Endothelial cell of umbilical vein (primary cell): ENCODE data around the gene WASL. TPM values are rescaled to one million over a fixed set of nuclear protein-coding genes. Genes with fewer than 3 reads are reported as not detected.

Experiments
- BruUV-seq: library from RNA; stranded (reverse); fragments of 400-500 nt; replicated peaks from 2 replicates; lab custom pipeline; 2021; lab: Mats Ljungman, UMichigan
- CTCF ChIA-PET: fragments of 300-600, 350-600 bp; sonication (Branson Sonifier 250); formaldehyde crosslinking; loops from one replicate; lab custom pipeline; 2021; ENCODE audit warnings: antibody characterized with exemption, inconsistent platforms; lab: Charles Lee
- POLR2A ChIA-PET: fragments of 300-600, 350-600 bp; sonication (Branson Sonifier 250); formaldehyde crosslinking; loops from one replicate; lab custom pipeline; 2021; ENCODE audit warnings: antibody characterized with exemption, inconsistent platforms; lab: Charles Lee
- DNase-seq: peaks from one replicate; pipeline ENCODE4 v3.0.0-alpha.2; 2011; ENCODE audit warnings: low read depth, low spot score
- FAIRE-seq: peaks from 2 replicates; lab custom pipeline; 2011; peaks lifted over from hg19 to GRCh38; lab: Jason Lieb, UNC
- H2AFZ ChIP-seq: 2 replicates; pipeline ENCODE4 v1.6.0; 2012; ENCODE audit warnings: low read depth, low read length, control low read depth, inconsistent platforms
- H3K27ac ChIP-seq: 2 replicates; pipeline ENCODE4 v1.5.1; 2011; ENCODE audit warnings: low read depth, mild to moderate bottlenecking, control low read depth, low read length, moderate library complexity; ENCODE audit not compliant: insufficient read depth
- H3K27me3 ChIP-seq, 2 experiments: 2 replicates each; pipeline versions ENCODE4 v1.6.0 to v1.6.1; 2011; ENCODE audit warnings: low read length in 2 of 2, mixed read lengths in 1 of 2; ENCODE audit not compliant: control insufficient read depth in 2 of 2, insufficient read depth in 2 of 2
- H3K36me3 ChIP-seq, 2 experiments: 2 replicates in 1 of 2; 3 replicates in 1 of 2; pipeline ENCODE4 v1.5.1; 2011; ENCODE audit warnings: low read length in 2 of 2, mild to moderate bottlenecking in 1 of 2, moderate library complexity in 1 of 2; ENCODE audit not compliant: control insufficient read depth in 2 of 2, insufficient read depth in 2 of 2; ENCODE audit errors: extremely low read depth in 1 of 2
- H3K4me1 ChIP-seq: 3 replicates; pipeline ENCODE4 v1.5.1; 2011; ENCODE audit warnings: mild to moderate bottlenecking, low read length; ENCODE audit not compliant: control insufficient read depth, insufficient read depth; ENCODE audit errors: extremely low read depth
- H3K4me2 ChIP-seq: 2 replicates; pipeline ENCODE4 v1.6.1; 2011; ENCODE audit warnings: low read length, control low read depth, mixed read lengths; ENCODE audit not compliant: insufficient read depth
- H3K4me3 ChIP-seq, 3 experiments: fragments of 200-600 bp in 1 of 3; sonication (generic), shearing (Covaris generic) in 1 of 3; replicated peaks in 1 of 3; 2 replicates each; pipeline ENCODE4 v1.5.1; 2011 to 2016; ENCODE audit warnings: control low read depth in 3 of 3, low read length in 3 of 3, mild to moderate bottlenecking in 2 of 3, inconsistent platforms in 1 of 3, low read depth in 1 of 3, moderate library complexity in 1 of 3; ENCODE audit not compliant: insufficient read depth in 1 of 3
- H3K79me2 ChIP-seq: 2 replicates; pipeline ENCODE4 v1.6.0; 2012; ENCODE audit warnings: low read length, inconsistent platforms; ENCODE audit not compliant: control insufficient read depth, insufficient read depth
- H3K9ac ChIP-seq: replicated peaks from 2 replicates; pipeline ENCODE3; 2011; ENCODE audit warnings: low read length, control low read depth; ENCODE audit not compliant: insufficient read depth; ENCODE audit errors: extremely low read depth
- H3K9me1 ChIP-seq: replicated peaks from 3 replicates; pipeline ENCODE4 v1.6.0; 2011; ENCODE audit warnings: mild to moderate bottlenecking, low read length; ENCODE audit not compliant: control insufficient read depth, insufficient read depth; ENCODE audit errors: extremely low read depth
- H3K9me3 ChIP-seq: replicated peaks from 2 replicates; pipeline ENCODE4 v1.5.1; 2012; ENCODE audit warnings: low read length, inconsistent platforms; ENCODE audit not compliant: control insufficient read depth, insufficient read depth
- H4K20me1 ChIP-seq: replicated peaks from 2 replicates; pipeline ENCODE3; 2011; ENCODE audit warnings: mild to moderate bottlenecking, low read length; ENCODE audit not compliant: control insufficient read depth, insufficient read depth; ENCODE audit errors: extremely low read depth
- EZH2 ChIP-seq: IDR thresholded peaks from 2 replicates; pipeline ENCODE4 v1.6.1; 2012; ENCODE audit warnings: borderline replicate concordance, low read depth, mild to moderate bottlenecking, moderate library complexity, low read length, inconsistent platforms; ENCODE audit not compliant: severe bottlenecking
- FOS ChIP-seq: IDR thresholded peaks from 2 replicates; pipeline ENCODE4 v1.6.1; 2011; ENCODE audit warnings: mild to moderate bottlenecking, low read length, moderate library complexity, borderline replicate concordance; ENCODE audit not compliant: insufficient read depth
- GATA2 ChIP-seq: IDR thresholded peaks from 2 replicates; pipeline ENCODE4 v1.7.0; 2011; ENCODE audit warnings: low read depth, mild to moderate bottlenecking, moderate library complexity, mixed read lengths, low read length; ENCODE audit not compliant: insufficient read length, insufficient read depth
- JUN ChIP-seq: IDR thresholded peaks from 2 replicates; pipeline ENCODE4 v1.6.1; 2011; ENCODE audit warnings: borderline replicate concordance, low read depth; ENCODE audit not compliant: insufficient read length, insufficient read depth
- MYC ChIP-seq: IDR thresholded peaks from one replicate; pipeline ENCODE4 v1.6.1; 2011; ENCODE audit warnings: mild to moderate bottlenecking, low read depth, low read length
- POLR2A ChIP-seq: IDR thresholded peaks from 2 replicates; pipeline ENCODE4 v1.6.1; 2012; ENCODE audit warnings: low read depth, mild to moderate bottlenecking, control low read depth, low read length
- POLR2AphosphoS5 ChIP-seq: IDR thresholded peaks from 2 replicates; pipeline ENCODE4 v1.6.1; 2012; ENCODE audit warnings: low read depth, mild to moderate bottlenecking, control low read depth, low read length, moderate library complexity; ENCODE audit not compliant: insufficient read depth
- dilution Hi-C: fragments of 300-500 bp; cut with MboI; formaldehyde crosslinking; loops from one replicate; pipeline ENCODE4 v1.15.0; 2019; ENCODE audit warnings: low sequenced_read_pairs; ENCODE audit not compliant: extremely low pct_ligation_motif_present
- intact Hi-C: fragments of 100-400 bp; cut with micrococcal nuclease; formaldehyde crosslinking; loops from one replicate; pipeline ENCODE4 v1.10.0; 2022
- polyA plus RNA-seq, 4 experiments: library from polyadenylated mRNA; depleted of rRNA in 3 of 4; stranded (reverse) in 3 of 4; unstranded in 1 of 4; fragments of >200 nt; gene quantifications; 2 replicates each; pipeline versions ENCODE4 v1.2.1 to v1.2.3, GENCODE V29; 2011 to 2012; ENCODE audit warnings: missing spikeins in 1 of 4
- total RNA-seq: library from RNA; stranded (reverse); gene quantifications from 2 replicates; pipeline ENCODE4 v1.2.3, GENCODE V29; 2021
- TF ChIP-seq, protein P1 (sequence below): IDR thresholded peaks from 2 replicates; pipeline ENCODE4 v1.6.1; 2011; ENCODE audit not compliant: insufficient read depth, insufficient read length
- TF ChIP-seq, protein P2 (sequence below), 2 donors: IDR thresholded peaks; 1 replicate in 1 of 2; 2 replicates in 1 of 2; pipeline ENCODE4 v1.5.1; 2011; ENCODE audit warnings: low read length in 2 of 2, mild to moderate bottlenecking in 2 of 2, moderate library complexity in 2 of 2, control low read depth in 1 of 2, inconsistent platforms in 1 of 2, low read depth in 1 of 2; ENCODE audit not compliant: insufficient read depth in 1 of 2; ENCODE audit errors: extremely low read depth in 1 of 2

The WASL gene
- total and polyA plus RNA-seq, 2 donors (not counting 3 experiments of a cell fraction or from before 2014, with no cell fraction given) = 5.2 to 24.0 TPM

GRCh38 chr7:123692471-123692877 lies 56.3 kb downstream of the WASL start:
- Histone ChIP-seq H3K79me2 (no peaks in the 10 kb centered on the region), H3K4me1 (no peaks in the 10 kb centered on the region), H3K36me3 (peaks cover 5 to 7% of the 10 kb centered on the region in 2 experiments), H3K27ac (no peak overlapping the region), H2AFZ (no peak overlapping the region), H3K27me3 (no peaks in the 10 kb centered on the region), H3K9ac (no peak overlapping the region), H3K9me3 (no peaks in the 10 kb centered on the region), H3K4me2 (no peak overlapping the region), H3K4me3 (no peak overlapping the region), H4K20me1 (no peaks in the 10 kb centered on the region), H3K9me1 (no peaks in the 10 kb centered on the region)
- no peak for DNase-seq
- dilution Hi-C loops = no loop called here
- ChIA-PET POLR2A (no interaction called here), CTCF (interaction anchor here (1.0 to 2.9 kb wide), 5 partner anchors 9 to 198 kb away, joined by 3 to 14 read pairs (median 4); no protein-coding TSS in a partner anchor)
- no peak for FAIRE-seq
- TF ChIP-seq, protein P1, sequence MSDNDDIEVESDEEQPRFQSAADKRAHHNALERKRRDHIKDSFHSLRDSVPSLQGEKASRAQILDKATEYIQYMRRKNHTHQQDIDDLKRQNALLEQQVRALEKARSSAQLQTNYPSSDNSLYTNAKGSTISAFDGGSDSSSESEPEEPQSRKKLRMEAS = no peak
- TF ChIP-seq FOS = no peak
- no peak for TF ChIP-seq GATA2
- TF ChIP-seq JUN = no peak
- TF ChIP-seq POLR2A = no peak
- no peak for TF ChIP-seq POLR2AphosphoS5
- no peak for TF ChIP-seq EZH2
- no peak for TF ChIP-seq MYC
- TF ChIP-seq, protein P2, sequence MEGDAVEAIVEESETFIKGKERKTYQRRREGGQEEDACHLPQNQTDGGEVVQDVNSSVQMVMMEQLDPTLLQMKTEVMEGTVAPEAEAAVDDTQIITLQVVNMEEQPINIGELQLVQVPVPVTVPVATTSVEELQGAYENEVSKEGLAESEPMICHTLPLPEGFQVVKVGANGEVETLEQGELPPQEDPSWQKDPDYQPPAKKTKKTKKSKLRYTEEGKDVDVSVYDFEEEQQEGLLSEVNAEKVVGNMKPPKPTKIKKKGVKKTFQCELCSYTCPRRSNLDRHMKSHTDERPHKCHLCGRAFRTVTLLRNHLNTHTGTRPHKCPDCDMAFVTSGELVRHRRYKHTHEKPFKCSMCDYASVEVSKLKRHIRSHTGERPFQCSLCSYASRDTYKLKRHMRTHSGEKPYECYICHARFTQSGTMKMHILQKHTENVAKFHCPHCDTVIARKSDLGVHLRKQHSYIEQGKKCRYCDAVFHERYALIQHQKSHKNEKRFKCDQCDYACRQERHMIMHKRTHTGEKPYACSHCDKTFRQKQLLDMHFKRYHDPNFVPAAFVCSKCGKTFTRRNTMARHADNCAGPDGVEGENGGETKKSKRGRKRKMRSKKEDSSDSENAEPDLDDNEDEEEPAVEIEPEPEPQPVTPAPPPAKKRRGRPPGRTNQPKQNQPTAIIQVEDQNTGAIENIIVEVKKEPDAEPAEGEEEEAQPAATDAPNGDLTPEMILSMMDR (IDR thresholded peaks at IDR 0.05; ENCODE audit: extremely low read depth in 1 of 2, insufficient read depth in 1 of 2, low read depth in 1 of 2, low read length in 2 of 2) = no peak
- no TSS peak for BruUV-seq
- intact Hi-C loops = no loop called here
